GM10266 (cell line): ENCODE measurements around the gene FHIT.

Experiments
- DNase-seq: peaks from one replicate; pipeline ENCODE4 v3.0.0; 2012; ENCODE audit errors: extremely low spot score
- TF ChIP-seq, protein P1 (sequence below): IDR thresholded peaks from 2 replicates; pipeline ENCODE4 v1.5.1; 2012; ENCODE audit warnings: mild to moderate bottlenecking, low read depth; ENCODE audit not compliant: control insufficient read depth, insufficient read depth; ENCODE audit errors: missing control alignments

The FHIT gene

DNA sequence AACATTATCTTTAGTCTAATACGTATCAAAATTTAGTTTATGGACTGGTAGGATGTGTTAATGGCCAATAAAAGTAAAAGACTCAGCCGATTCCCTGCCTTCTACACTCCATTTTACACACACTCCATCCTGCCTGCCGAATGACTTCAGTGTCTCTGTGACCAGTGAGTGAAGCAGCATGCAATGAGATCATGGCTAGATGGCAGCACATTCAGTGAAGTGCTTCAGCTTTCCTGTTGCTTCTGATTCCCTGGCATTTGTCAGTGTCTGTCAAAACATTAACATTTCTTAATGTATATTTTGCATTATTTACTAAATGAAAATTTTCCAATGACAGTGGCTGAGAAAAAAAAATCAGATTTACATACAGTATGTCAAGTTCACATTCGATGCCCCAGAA lies 412.0 kb downstream of the FHIT start:
- TF ChIP-seq, protein P1, sequence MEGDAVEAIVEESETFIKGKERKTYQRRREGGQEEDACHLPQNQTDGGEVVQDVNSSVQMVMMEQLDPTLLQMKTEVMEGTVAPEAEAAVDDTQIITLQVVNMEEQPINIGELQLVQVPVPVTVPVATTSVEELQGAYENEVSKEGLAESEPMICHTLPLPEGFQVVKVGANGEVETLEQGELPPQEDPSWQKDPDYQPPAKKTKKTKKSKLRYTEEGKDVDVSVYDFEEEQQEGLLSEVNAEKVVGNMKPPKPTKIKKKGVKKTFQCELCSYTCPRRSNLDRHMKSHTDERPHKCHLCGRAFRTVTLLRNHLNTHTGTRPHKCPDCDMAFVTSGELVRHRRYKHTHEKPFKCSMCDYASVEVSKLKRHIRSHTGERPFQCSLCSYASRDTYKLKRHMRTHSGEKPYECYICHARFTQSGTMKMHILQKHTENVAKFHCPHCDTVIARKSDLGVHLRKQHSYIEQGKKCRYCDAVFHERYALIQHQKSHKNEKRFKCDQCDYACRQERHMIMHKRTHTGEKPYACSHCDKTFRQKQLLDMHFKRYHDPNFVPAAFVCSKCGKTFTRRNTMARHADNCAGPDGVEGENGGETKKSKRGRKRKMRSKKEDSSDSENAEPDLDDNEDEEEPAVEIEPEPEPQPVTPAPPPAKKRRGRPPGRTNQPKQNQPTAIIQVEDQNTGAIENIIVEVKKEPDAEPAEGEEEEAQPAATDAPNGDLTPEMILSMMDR: peak; percentile 10
- no peak for DNase-seq

DNA sequence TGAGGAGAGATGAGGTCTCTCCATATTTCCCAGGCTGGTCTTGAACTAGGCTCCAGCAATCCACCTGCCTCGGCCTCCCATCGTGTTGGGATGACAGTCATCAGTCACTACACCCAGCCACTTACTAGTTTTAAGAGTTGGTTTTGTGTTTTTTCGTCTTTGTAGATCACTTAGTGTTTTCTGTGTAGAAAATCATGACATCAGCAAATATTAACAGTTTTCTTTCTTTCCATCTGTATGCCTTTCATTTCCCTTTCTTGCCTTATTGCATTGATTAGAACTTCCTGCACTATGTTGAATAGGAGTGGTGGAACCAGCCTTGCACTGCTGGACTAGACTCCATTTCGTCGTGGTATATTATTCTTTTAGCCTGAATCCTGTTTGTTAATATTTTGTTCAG lies 415.5 kb downstream of the FHIT start:
- DNase-seq: no peak
- TF ChIP-seq, protein P1: no peak

DNA sequence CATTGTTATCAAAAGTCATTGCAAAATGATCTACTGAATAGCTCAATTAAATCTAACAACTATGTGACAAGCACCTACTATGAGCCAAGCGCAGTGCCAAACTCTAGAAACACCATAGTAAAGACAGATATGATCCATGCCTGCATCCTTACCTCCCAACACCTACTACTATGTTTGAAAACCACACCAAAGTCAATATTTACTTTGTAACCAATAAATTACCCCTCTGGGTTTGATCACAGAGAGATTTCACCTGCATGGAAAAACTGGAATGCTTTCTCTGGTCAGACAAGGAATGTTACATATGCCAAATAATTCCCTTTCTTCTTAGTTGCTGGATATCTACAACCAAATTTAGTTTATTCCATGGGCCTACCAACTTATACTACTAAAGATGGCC lies 422.2 kb downstream of the FHIT start:
- no peak for DNase-seq
- TF ChIP-seq, protein P1: no peak

DNA sequence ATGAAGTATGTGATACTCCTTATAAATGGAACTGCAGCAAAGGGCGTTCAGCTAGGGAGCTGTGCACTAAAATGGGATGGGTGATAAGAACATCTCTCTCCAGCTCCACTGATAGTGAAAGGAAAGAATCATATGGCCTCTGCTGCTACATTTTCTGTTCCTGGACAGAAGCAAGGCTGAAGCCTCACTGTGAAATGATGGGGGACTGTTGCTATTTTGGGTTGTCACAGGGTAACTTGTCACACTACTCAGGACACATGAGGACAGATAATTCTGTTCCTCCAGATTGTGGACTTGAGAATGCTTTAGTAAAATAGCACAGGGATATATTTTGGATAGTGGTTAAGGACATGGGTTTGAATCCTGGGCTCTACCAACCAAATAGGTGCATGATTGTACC lies 423.6 kb downstream of the FHIT start:
- TF ChIP-seq, protein P1: no peak
- no peak for DNase-seq

DNA sequence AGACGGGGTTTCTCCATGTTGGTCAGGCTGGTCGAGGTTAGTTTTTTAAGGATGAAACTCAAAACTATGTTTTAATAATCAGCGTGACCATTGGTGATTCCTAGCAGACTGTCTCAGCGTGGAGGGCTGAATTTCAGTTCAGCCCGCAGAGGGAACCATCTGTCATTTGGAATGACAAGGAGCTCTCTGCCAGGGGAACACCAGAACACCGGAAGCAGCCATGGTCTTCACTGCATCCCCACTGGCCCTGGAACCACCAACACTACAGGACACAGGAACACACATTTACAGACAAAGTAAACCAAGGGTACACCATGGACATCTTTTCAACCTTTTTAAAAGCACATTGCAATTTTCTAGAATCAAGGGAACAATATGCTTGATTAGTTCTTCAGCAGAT lies 424.7 kb downstream of the FHIT start:
- no peak for DNase-seq
- TF ChIP-seq, protein P1: no peak

DNA sequence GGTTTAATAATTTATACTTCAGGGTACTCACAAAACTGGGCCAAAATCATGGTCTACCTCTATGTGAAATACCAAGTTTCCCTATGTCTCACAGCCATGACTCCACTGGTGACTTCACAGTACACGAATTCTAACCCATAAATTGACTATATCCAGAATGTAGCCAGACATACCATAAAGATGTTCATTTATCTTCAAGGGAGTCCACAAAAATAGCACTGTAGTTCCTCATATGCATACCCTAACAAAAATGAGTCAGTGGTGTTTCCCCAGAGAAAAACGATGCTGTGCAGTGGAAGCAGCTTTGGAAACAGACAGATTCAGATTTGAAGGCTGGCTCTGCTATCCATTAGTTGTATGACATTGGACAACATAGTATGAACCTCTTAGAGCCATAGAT lies 438.8 kb downstream of the FHIT start:
- DNase-seq: peak; percentile 13
- TF ChIP-seq, protein P1: no peak

DNA sequence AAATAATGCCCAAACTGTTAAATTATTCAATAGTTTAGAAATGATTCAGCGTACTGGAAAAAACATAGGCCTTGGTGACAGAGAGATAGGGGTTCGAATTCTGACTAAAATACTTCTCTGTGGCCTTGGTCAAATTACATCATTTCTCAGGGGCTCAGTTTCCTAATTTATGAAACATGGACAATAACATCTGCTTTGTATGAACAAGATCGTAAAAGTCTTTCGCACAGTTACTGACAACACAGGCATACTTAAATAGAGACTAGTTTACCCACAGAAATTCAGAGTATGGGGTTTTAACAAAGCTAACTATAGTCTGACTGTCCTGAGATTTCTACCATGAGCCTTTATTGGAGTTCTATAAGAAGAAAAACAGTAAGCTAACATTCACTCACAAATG lies 440.4 kb downstream of the FHIT start:
- DNase-seq: no peak
- TF ChIP-seq, protein P1: no peak
